ENCODE results near the gene GRM1. TPM values are rescaled to one million over a fixed set of nuclear protein-coding genes. Genes with fewer than 3 reads are reported as not detected.

Gene GRM1
- total and polyA plus RNA-seq, 2 of the 4 experiments (the other 2 are of a cell fraction), result not detected

DNA sequence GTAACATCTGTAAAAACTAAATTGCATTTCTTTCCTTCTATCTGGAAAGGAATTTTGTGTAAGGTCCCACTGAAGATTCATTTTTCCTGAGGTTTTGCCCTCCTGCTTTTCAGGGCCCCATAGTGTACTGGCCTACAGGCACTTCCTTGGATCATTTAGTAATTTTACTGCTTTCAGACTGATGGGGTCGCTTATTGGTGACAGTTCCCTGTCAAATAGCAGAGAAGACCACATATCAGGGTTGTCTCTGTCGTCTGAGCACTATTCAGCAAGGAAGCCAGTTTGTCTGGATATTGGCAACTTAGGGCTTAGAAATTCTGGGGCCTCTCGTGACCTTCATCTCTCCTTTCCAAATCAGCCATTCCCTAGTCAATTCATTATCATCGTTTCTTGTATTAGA lies 3.5 kb downstream of the GRM1 start:
- Histone ChIP-seq H3K79me1 (ENCODE audit: low read depth in 1 of 2, low read length in 2 of 2) (no peaks in the 10 kb centered on the region), H3K9me3 (ENCODE audit: control insufficient read depth, insufficient read depth, low read length) (no peaks in the 10 kb centered on the region), H3K4me2 (ENCODE audit: low read depth, low read length) (no peak overlapping the region), H3K4me3 (ENCODE audit: insufficient read depth, low read depth, low read length) (no peak overlapping the region), H3K36me3 (ENCODE audit: control insufficient read depth, insufficient read depth, low read length) (no peaks in the 10 kb centered on the region), H4K5ac (ENCODE audit: low read depth, low read length) (no peak overlapping the region), H3K27me3 (ENCODE audit: control insufficient read depth, insufficient read depth, low read length) (no peaks in the 10 kb centered on the region; the same call in 1 of the 2 replicates), H2AK5ac (ENCODE audit: low read depth, low read length) (no peak overlapping the region), H2AK9ac (replicated peaks; ENCODE audit: low read depth, low read length, poor library complexity) (no peak overlapping the region), H3K14ac (replicated peaks; ENCODE audit: low read depth, low read length) (no peak overlapping the region), H2AFZ (replicated peaks; ENCODE audit: low read length, poor library complexity) (no peak overlapping the region), H3K56ac (ENCODE audit: extremely low read depth, insufficient read depth, low read length) (no peak overlapping the region), H2BK120ac (ENCODE audit: low read depth, low read length) (no peak overlapping the region), H4K20me1 (ENCODE audit: insufficient read depth, low read length) (no peaks in the 10 kb centered on the region), H3K23ac (ENCODE audit: low read depth, low read length) (no peak overlapping the region), H3K18ac (ENCODE audit: low read depth, low read length) (no peak overlapping the region), H2BK15ac (ENCODE audit: low read depth, low read length) (no peak overlapping the region), H4K91ac (ENCODE audit: insufficient read depth, low read depth, low read length) (no peak overlapping the region), H3K27ac (ENCODE audit: insufficient read depth, low read length) (no peak overlapping the region), H4K8ac (ENCODE audit: low read depth in 2 of 2, low read length in 2 of 2) (no peak overlapping the region), H3K4me1 (ENCODE audit: control insufficient read depth, insufficient read depth, low read length) (no peaks in the 10 kb centered on the region), H3K4ac (ENCODE audit: low read depth, low read length) (no peak overlapping the region), H2BK5ac (ENCODE audit: low read depth, low read length, poor library complexity, severe bottlenecking) (no peak overlapping the region), H3K9me1 (ENCODE audit: insufficient read depth, low read length) (no peaks in the 10 kb centered on the region), H2BK20ac (ENCODE audit: low read depth, low read length) (no peak overlapping the region), H3K9ac (ENCODE audit: low read depth, low read length) (no peak overlapping the region)
- no TSS peak for BruUV-seq (replicated peaks)
- in situ Hi-C loops (cut with MboI; ENCODE audit: low sequenced_read_pairs) (no loop called here), dilution Hi-C loops (cut with HindIII; ENCODE audit: low sequenced_read_pairs, unreplicated experiment) (no loop called here), intact Hi-C loops (cut with micrococcal nuclease) (no loop called here)
- no CpG with 5 or more reads among the region's 4 CpGs for WGBS, 2 experiments (ENCODE audit: extremely low coverage in 2 of 2, insufficient read length in 1 of 2)
- TF ChIP-seq, protein P1, sequence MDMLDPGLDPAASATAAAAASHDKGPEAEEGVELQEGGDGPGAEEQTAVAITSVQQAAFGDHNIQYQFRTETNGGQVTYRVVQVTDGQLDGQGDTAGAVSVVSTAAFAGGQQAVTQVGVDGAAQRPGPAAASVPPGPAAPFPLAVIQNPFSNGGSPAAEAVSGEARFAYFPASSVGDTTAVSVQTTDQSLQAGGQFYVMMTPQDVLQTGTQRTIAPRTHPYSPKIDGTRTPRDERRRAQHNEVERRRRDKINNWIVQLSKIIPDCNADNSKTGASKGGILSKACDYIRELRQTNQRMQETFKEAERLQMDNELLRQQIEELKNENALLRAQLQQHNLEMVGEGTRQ (IDR thresholded peaks at IDR 0.05; ENCODE audit: low read depth, low read length), result no peak
- TF ChIP-seq, protein P2, sequence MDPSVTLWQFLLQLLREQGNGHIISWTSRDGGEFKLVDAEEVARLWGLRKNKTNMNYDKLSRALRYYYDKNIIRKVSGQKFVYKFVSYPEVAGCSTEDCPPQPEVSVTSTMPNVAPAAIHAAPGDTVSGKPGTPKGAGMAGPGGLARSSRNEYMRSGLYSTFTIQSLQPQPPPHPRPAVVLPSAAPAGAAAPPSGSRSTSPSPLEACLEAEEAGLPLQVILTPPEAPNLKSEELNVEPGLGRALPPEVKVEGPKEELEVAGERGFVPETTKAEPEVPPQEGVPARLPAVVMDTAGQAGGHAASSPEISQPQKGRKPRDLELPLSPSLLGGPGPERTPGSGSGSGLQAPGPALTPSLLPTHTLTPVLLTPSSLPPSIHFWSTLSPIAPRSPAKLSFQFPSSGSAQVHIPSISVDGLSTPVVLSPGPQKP (IDR thresholded peaks at IDR 0.05; ENCODE audit: borderline replicate concordance, low read depth, low read length), result no peak
- TF ChIP-seq MXI1 (IDR thresholded peaks at IDR 0.05; ENCODE audit: borderline replicate concordance, low read depth, low read length) (no peak), RCOR1 (IDR thresholded peaks at IDR 0.05; ENCODE audit: insufficient replicate concordance, low read length) (no peak), NFE2L2 (IDR thresholded peaks at IDR 0.05; ENCODE audit: low read depth, low read length) (no peak), MAZ (IDR thresholded peaks at IDR 0.05; ENCODE audit: borderline replicate concordance, low read depth, low read length) (no peak), SMC3 (IDR thresholded peaks at IDR 0.05; ENCODE audit: low read depth, low read length) (no peak), BHLHE40 (IDR thresholded peaks at IDR 0.05; ENCODE audit: low read depth, low read length) (no peak), RAD21 (IDR thresholded peaks at IDR 0.05; ENCODE audit: low read length) (no peak), FOS (IDR thresholded peaks at IDR 0.05; ENCODE audit: low read depth, low read length) (no peak), CHD1 (IDR thresholded peaks at IDR 0.05; ENCODE audit: low read depth, low read length) (no peak), CEBPB (IDR thresholded peaks at IDR 0.05; ENCODE audit: low read depth, low read length) (no peak), MAFK (IDR thresholded peaks at IDR 0.05; ENCODE audit: low read depth, low read length) (no peak)
- CTCF ChIA-PET, result no interaction called here
- no peak for ATAC-seq (ENCODE audit: low read depth)
- POLR2A ChIA-PET (ENCODE audit: unreplicated experiment), result no interaction called here
- DNase-seq, result no peak

Data from IMR-90 (cell line).